GM12878 (cell line): ENCODE results near the gene TSPEAR.

ENCODE experiments used
- CTCF ChIP-seq, 3 experiments: IDR thresholded peaks in 2 of 3; conservative IDR thresholded peaks in 1 of 3; 2 replicates each; pipeline ENCODE4 v1.5.1; 2011; ENCODE audit warnings: low read depth in 3 of 3, low read length in 3 of 3, mild to moderate bottlenecking in 3 of 3, control low read depth in 2 of 3, moderate library complexity in 2 of 3, inconsistent platforms in 1 of 3, mixed read lengths in 1 of 3; ENCODE audit not compliant: control insufficient read depth in 2 of 3, insufficient read depth in 1 of 3; ENCODE audit errors: extremely low read depth in 1 of 3
- PAX8 ChIP-seq: fragments of 450-650 bp; IDR thresholded peaks from 2 replicates; pipeline ENCODE4 v1.6.1; 2017; ENCODE audit warnings: mild to moderate bottlenecking, moderate library complexity
- RCOR1 ChIP-seq: conservative IDR thresholded peaks from 2 replicates; pipeline ENCODE4 v1.6.1; 2012; ENCODE audit warnings: low read depth, low read length, improper control_type of control experiment
- RELA ChIP-seq: fragments of 450-650 bp; IDR thresholded peaks from 2 replicates; pipeline ENCODE4 v1.8.0; 2014; ENCODE audit warnings: borderline replicate concordance; ENCODE audit not compliant: partially characterized antibody
- SMC3 ChIP-seq: IDR thresholded peaks from 2 replicates; pipeline ENCODE4 v1.6.1; 2011; ENCODE audit warnings: low read length, improper control_type of control experiment, borderline replicate concordance

GRCh38 chr21:44508711-44509445, 202.5 kb downstream of the TSPEAR start:
- TF ChIP-seq PAX8, result no peak
- no peak for TF ChIP-seq SMC3
- no peak for TF ChIP-seq CTCF (IDR thresholded peaks at IDR 0.05 in 2 of 3, conservative IDR thresholded peaks at IDR 0.05 in 1 of 3; ENCODE audit: control insufficient read depth in 2 of 3, extremely low read depth in 1 of 3, insufficient read depth in 1 of 3, low read depth in 3 of 3, low read length in 3 of 3)
- TF ChIP-seq RELA, result no peak
- TF ChIP-seq RCOR1, result no peak
